Activated CD4-positive, alpha-beta T cell treated with anti-CD3 and anti-CD28 coated beads for 1 hour (primary cell): ENCODE results near the gene MCOLN3.
"Not testable (repeated sequence)": the region's sequence is repeated elsewhere in the genome, so short reads cannot be mapped to it uniquely, and the experiment has no call there.

Experiments
- DNase-seq: peaks from one replicate; pipeline ENCODE4 v3.0.0-alpha.2; 2020

Gene MCOLN3

GRCh38 chr1:84988588-84988987 is 59.7 kb downstream of the MCOLN3 start:
- DNase-seq = no peak

DNA sequence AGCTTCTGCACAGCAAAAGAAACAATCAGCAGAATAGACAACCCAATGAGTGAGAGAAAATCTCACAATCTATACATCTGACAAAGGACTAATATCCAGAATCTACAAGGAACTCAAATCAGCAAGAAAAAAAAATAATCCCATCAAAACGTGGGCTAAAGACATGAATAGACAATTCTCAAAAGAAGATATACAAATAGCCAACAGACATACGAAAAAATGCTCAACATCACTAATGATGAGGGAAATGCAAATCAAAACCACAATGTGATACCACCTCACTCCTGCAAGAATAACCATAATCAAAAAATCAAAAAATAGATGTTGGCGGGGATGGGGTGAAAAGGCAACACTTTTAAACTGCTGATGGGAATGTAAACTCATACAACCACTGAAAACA is 61.7 kb downstream of the MCOLN3 start:
- not testable (repeated sequence) for DNase-seq

GRCh38 chr1:84985365-84985764 is 62.9 kb downstream of the MCOLN3 start:
- no peak for DNase-seq

GRCh38 chr1:84982395-84982794 is 65.9 kb downstream of the MCOLN3 start:
- DNase-seq = no peak

DNA sequence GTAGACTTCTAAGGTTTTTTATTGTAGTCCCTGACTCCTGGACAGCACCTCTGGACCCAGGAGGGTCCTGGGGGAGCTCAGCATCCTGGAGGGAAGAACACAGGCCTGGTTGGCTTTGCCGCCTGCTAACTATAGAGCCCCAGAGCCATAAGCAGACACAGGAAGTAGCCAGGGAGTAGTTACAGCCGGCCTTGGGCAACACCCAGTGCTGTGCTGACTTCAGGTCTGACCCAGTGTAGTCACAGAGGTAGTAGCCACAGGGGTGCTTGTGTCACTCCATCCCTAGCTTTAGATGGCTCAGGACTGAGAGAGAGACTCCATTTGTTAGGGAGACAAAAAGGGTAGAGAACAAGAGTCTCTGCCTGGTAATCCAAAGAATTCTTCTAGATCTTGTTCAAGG is 73.3 kb downstream of the MCOLN3 start:
- DNase-seq = no peak

DNA sequence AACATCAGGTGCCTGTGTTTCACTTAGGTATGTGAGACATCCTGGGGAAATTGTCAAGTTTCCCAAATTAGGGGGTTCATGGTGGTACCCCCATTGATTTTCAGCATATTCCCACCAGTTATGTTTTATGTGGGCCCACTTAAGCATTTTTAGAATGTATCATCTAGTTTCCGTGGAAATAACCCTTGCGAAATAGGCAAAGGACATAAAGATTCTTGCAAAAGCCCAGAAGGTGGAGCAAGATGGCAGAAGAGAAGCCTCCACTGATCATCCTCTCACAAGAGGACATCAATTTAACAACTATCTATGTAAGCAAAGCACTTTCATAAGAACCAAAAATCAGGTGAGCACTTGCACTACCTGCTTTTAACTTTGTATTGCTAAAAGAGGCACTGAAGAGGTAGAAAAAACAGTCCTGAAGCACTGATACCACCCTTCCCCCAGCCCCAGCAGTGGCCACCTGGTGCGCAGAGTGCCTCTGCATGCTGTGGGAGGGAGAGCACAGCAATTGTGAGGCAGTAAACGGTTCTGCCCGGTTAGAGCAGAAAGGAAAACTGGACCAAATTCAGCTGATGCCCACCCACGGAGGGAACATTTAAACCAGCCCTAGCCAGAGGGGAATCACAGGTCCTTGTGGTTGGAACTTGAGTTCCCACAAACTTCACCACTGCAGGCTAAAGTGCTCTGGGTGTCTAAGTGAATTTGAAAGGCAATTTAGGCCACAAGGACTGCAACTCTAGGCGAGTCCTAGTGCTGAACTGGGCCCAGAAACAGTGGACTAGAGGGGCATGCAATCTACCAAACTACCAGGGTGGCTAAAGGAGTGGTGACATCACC is 74.6 kb downstream of the MCOLN3 start:
- DNase-seq = no peak

DNA sequence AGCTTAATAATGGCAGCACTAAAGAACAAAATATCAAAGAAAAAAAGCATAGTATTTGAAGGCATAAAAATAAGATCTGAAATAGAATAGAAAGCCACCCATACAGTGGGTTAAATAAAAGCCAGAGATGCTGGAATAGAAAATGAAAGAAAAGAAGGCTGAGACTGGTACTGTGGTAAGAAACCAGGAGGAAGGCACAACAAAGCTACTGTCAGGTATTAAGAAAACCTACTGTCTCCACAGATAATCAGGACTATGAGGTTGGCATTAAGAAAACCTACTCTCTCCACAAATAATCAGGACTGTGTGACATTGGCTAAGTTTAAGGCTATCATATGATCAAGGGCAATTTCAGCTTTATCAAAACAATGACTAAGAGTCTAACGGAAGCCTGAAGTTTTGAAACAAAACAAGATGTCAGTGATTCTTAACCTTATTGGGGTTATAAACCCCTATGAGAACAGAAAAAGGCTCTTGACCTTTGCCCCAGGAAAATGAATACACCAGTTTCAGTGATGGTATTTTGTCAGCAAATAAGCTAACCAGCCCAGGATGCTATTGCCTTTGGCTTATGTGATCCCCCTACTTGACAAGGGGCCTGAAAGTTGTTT is 75.8 kb downstream of the MCOLN3 start:
- no peak for DNase-seq

DNA sequence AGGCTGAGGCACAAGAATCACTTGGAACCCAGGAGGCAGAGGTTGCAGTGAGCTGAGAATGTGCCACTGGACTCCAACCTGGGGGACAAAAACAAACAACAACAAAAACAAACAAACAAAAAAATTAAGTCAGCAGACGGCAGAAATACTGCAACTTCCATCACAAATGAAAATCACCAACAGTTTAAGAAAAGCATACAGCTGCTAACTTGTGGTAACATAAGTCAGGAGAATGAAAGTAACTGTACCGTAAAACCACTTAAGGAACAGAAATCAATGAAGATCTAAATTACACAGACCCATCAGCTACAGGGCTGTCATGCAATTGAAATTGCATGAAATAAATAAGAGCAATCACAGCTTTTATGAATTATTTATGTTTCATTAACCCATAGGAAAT is 76.3 kb downstream of the MCOLN3 start:
- DNase-seq = no peak

DNA sequence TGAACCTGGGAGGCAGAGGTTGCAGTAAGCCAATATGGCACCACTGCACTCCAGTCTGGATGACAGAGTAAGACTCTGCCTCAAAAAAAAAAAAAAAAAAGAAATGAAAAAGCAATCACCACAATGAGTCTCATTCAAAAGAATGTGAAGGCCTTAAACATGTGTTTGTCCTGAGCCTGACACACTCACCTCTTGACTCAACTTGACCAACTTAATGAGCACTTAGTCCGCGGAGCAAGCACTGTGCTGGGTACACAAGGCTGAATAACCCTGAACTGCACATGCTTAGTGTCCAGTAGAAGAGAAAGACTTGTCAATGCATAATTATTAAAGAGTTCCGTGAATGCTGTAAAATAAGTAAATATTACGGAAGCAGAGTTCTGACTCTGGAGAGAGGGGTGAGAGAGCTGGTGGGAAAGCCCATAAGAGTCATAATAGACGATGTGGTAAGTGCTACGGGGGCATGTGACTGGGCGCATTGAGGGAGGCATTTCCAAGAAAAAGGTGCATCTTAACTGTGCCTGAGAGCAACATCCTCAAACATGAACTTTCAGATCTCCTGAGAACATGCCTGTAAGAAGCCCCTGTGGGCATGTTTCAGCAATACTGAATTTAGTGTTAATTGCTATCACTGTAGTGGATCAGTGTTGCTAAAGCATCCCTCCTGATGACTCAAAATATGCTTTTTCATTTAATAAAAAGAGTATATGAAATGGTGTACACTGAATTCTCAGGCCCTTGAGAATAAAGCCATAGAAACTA is 78.6 kb downstream of the MCOLN3 start:
- DNase-seq = no peak

DNA sequence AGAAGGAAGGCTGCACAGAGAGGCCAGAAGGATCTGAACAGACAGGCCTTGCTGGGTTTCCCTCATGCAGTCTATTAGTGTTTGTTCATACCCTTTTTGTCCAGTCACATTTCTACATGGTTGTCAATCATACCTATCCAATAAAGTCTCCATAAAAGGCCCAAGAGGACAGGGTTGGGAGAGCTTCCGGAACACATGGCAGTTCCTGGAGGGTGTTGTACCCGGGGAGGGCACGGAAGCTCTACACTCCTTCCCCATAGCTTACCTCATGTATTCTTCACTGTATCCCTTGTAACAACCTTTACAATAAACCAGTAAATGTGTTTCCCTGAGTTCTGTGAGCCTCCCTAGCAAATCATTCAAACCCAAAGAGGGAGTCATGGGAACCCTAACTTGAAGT is 79.4 kb downstream of the MCOLN3 start:
- DNase-seq = no peak

- no peak for DNase-seq
These were observed 80.2 kb downstream of the MCOLN3 start for GRCh38 chr1:84968101-84968500.
